GM18870 (cell line): ENCODE results near the gene CLDN5.

Experiments used
- ATAC-seq: cut with Tn5 transposase; IDR thresholded peaks from one replicate; pipeline ENCODE4 v1.9.1; 2021; ENCODE audit warnings: moderate library complexity; ENCODE audit not compliant: unreplicated experiment

Gene CLDN5

DNA sequence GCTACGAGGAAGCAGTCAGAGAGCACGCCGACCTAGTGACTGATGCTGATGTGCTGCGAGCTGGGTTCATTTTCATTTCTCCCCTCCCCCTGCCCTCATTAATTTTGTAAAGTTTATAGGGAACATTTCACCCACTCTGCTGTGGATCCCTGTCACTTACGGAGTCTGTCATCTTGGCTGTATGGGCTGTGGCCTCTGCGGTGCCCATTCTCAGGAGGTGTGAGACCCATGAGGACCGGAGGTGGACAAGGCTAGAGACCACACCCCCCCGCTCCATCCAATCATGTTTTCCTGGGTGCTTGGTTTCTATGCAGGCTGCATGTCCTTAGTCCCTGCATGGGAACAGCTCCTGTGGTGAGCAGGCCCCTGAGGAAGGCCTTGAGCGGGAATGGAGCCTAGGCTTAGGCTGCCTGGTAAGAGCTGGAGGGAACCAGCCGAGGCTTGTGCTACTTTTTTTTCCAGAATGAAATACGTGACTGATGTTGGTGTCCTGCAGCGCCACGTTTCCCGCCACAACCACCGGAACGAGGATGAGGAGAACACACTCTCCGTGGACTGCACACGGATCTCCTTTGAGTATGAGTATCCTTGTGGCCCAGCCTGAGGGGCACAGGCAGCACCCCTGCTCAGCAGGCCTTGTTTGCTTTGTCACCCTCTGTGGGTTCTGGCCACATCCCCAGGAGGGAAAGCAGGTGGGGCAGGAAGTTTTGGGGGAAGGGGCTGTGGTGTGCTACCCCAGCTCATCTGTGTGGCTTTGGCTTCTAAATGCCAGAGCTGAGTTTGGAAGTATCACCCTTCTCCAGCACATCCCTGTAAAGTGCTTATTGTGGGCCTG, 19.1 kb downstream of the CLDN5 start:
- ATAC-seq, result no peak

DNA sequence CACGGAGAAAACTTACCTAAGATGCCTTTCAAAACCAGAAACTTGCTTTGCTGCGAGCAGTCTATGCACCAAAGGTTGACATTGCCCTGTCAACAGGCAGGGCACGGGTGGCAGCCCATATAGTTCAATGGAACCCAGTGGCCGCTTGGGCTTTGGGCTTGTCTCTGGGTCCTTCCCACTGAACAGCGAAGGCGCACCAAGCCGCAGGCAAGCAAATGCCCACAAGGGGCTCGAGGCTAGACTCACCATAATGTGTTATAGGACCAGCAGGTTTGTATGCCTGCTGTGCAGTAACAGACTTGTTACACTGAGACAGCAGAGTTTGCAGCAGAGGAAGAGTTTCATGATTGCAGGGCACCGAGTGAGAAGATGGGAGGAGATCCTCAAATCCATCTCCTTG, 20.3 kb downstream of the CLDN5 start:
- ATAC-seq, result no peak

DNA sequence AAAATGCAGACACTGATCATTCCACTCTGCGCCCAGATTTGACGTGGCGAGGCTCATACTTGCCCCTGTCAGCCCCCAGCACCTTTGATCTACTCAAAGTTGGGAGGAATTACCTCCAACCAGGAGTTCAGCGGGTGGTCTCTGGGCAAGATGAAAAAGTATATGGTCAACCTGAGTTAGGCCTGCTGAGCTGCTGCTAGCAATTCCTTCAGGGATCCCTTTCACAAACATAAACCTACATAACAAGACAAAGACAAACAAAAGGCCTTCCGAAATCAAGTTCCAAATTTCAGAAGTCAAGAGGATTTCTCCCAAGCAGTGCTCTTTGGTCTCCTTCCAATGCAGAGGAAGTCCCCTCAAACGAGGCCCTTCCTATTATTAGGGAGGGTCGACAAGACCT, 20.8 kb downstream of the CLDN5 start:
- no peak for ATAC-seq

DNA sequence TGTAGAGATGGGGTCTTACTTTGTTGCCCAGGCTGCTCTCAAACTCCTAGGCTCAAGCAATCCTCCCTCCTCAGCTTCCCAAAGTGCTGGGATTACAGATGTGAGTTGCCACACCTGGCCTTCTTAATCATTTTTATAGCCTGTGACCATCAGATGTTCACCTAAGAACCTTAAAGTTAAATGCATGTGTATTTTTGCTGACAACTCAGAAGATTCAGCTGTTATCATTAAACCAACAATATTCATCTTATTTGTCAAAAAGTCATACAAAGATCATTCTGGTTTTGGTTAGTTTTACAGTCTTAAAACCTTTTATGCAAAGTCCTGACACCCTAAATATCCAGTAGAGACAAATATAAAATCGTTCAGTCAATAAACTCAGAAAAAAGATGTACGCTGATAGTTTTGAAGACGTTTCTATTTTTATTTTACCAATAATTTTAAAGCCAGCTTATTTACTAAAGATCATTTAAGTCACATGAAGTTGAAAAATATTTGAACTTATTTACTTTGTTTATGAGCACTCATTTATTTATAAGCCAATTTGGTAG, 22.2 kb downstream of the CLDN5 start:
- no peak for ATAC-seq

DNA sequence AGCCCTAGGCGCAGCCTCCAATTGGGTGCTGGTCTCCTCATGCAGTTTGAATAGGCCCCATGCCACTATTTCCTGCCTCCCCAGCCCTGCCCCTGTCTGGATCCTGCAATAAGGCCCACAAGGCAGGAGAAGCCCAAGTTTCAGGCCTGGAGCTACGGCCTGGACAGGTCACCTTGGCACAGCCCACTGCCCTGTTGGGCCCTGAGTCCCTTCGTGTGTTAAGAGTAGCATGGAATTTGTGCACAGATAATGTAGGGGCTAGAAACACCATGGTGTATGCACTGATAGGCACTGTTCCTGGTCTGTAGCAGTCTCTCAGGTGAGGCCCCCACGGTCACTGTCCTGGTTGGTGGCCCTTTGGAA, 24.3 kb downstream of the CLDN5 start:
- no peak for ATAC-seq

DNA sequence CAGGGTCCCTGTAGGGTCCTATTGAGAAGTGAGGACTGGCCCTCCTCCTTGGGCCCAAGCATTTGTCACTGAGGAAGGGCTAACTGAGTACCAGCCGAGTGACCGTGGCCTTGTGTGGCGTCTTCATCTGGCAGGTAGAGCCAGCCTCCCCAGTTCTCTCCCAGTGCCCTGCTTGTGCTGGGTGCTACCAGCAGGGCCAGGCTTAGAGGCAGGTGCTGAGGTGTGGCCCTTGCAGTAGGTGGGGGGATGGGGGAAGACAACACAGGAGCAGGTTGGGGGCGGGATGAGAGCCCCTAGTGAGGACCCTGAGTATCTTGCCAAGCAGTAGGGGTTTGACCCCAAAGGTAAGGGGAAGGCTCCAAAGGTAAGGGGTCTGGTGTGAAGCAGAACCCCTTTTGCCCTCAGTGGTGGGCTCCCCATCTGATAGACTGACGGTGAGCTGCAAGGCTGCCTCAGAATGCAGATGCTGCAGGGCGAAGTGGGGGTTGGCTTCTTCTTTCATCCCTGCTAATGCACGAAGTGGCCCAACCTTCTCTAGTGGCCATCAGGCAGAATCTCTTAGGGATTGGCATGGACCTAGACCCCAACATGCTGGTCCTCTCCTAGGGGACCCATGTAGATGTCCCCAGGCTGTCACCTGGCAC, 24.9 kb downstream of the CLDN5 start:
- no peak for ATAC-seq

DNA sequence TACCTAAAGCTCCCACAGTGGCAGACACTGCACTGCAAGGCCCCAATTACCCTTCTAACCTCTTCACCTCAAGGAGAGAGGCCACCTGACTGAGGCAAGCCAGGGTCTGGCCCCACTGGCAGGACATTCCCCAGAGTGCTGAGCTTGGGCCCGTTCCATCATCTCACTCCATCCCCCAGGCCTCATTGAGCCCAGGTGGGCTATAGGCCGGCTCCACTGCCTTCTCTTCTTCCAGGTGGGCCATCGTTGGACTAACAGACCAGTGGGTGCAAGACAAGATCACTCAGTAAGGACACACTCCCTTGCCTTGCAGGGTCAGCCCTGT, 25.4 kb downstream of the CLDN5 start:
- ATAC-seq, result no peak

DNA sequence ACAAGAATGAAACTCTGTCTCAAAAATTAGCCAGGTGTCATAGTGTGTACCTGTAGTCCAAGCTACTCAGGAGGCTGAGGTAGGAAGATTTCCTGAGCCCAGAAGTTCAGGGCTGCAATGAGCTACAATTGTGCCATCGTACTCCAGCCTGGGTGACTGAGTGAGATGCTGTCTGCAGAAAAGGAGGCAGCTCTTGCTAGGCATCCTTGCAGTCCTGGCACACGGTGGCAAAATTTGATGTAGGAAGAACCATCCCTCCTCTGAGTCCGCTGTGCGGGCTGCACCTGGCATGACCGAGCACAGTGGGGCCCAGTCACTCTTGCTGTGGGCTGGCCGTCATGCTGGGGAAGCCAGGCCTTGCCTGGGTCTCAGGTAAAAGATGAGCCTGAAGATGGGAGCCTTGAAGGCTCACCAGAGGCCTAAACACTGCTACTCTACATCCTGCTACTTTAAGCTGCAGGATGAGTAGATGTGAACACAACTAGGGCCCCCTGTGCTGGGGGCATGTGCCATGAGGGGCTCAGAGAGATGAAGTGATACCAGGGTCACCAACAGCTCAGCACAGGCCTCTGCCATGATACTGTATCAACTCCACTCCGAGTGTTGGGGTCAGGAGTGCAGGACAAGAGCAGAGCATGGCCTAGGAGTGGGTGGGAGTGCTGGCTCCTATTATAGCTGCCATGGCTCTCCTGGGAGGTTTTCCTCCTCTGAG, 25.9 kb downstream of the CLDN5 start:
- no peak for ATAC-seq

DNA sequence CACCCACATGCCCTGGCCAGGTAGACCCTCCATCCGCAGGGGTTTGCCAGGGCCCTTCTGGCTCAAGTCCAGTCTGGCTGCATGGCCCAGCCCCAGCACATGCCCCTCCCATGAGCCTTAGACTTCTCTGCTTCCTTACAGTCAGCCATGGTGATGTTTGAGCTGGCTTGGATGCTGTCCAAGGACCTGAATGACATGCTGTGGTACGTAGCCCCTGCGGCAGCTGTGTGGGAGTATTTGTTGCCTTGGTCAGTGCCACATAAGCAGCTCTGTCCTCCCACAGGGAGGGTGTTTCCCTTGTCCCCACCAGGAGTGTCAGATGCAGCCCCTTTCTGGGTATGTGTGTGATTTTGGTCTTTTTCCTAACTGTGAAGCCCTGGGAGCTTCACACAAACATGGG, 27.0 kb downstream of the CLDN5 start:
- ATAC-seq, result no peak

DNA sequence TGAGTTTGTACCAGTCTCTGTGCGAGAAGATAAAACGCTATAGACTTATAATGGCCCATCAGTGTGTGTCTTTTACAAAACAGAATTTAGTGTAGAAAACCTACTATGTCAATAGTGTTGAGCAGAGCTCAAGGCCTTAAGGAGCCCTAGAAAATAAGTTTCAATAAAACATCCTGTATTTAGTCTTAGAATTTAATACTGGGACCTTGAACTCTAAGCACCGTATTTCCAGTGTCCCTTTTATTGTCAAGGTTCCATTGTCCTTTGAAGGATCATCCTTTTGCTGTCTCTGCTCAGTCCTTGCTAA, 27.9 kb downstream of the CLDN5 start:
- ATAC-seq, result no peak

DNA sequence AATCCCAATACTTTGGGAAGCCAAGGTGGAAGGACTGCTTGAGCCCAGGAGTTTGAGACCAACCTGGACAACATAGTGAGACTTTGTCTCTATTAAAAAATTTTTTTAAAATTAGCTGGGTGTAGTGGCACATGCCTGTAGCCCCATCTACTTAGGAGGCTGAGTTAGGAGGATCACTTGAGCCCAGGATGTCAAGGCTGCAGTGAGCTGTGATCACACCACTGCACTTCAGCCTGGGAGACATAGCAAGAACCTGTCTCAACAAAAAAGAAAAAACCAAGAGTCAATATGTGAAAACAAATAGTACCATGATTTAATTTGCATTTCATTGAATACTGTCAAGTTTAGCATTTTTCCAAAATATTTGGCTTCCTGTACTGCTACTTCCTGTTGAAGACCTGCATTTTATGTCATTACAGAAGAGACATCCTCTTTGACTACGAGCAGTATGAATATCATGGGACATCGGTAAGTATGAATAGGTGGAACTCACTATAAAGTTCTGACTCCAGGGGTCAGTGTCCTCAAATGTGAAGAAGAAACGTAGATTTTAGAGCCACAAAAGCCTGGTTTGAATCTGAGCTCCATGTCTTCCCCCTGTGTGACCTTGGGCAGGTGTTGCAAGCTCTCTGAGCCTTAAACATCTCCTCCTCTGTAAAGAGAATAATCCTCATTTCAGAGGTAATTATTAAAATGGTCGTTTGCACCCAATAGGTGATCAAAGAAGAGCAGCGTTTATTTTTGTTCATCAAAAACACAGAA, 28.5 kb downstream of the CLDN5 start:
- no peak for ATAC-seq

DNA sequence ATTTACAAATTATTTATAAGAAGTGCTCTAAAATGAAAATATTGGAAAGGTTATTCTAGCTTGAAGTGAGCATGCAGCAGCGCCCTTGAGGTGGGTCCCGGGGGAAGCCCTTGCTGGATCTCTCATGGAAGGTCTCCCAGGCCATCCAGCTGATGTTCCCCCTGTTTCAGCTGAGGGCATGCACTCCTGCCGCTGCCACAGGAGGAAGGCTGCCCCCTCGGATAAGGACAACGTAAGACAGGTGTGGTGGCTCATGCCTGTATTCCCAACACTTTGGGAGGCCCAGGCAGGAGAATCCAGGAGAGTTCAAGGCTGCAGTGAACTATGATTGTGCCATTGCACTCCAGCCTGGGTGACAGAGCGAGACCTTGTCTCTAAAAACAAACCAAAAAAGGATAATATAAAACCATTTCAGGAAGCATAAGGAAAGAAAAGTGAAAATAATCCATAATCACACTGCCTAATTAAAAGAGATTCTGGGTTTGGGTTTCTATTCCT, 29.5 kb downstream of the CLDN5 start:
- ATAC-seq, result no peak

DNA sequence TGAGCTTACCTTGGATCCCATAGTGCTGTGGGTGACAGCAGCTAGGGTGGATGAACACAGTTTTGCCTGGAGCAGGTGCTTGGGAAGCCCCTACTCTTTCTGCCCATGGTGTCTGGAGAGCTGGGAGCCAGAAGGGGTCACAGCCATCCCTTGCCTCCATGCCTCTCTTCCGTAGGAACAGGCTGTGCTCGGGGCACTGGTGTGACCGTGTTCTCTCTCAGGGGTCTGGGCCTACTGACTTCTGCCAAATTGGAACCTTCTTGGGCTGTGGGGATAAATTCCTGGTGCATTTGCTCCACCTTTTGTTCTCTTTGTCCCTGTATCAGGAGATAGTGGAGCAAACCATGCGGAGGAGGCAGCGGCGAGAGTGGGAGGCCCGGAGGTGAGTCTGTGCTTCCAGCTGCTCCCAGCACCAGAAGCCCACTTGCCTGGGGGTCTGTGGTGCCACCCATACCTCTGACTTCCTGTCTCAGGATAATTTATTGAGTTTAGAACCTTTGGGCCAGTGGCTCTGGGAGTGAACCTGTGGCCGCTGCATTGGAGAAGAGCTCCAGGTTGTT, 30.1 kb downstream of the CLDN5 start:
- no peak for ATAC-seq

DNA sequence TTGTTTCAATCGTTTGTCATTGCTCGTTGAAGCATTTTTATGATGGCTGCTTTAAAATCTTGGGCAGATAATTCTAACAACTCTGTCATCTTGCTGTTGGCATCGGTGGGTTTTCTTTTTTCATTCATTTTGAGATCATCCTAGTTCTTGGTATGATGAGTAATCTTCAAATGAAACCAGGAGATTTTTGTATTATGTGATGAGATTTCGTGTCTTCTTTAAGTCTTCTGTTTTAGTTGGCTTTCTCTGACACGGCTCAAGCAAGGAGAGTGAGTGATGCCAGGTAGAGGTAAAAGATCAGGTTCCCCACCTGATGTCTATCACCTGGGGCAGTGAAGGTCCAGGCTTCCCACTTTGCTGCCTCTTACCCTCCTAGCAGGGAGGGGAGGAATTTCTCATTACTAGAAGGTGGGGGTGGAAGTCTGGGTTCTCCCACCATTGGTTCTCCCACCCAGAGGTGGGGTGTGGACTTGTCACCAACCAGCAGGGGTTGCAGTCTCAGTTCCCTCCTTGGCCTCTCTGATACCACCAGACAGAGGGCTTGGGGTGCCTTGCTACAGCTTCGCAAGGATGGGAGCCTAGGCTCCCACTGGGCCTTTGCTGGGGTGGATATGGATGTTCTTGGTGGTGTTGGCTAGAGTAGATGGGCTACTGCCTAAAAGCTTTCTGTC, 31.6 kb downstream of the CLDN5 start:
- no peak for ATAC-seq

DNA sequence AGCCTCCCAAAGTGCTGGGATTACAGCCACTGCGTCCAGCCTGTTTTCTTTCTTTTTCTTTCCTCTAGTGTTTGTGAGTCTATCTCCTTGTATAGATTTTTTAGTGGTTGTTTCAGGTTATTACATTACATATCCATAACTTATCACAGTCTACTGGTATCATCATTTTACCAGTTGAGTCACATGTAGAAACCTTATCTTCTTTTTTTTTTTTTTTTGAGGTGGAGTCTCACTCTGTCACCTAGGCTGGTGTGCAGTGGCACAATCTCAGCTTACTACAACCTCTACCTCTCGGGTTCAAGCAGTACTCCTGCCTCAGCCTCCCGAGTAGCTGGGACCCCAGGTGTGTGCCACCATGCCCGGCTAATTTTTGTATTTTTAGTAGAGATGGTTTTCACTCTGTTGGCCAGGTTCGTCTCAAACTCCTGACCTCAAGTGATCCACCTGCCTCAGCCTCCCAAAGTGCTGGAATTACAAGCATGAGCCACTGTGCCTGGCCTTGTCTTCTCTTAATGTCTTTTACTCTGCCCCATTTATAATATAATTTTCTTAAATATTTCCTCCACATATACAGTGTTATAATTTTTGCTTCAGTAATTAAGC, 33.5 kb downstream of the CLDN5 start:
- no peak for ATAC-seq

DNA sequence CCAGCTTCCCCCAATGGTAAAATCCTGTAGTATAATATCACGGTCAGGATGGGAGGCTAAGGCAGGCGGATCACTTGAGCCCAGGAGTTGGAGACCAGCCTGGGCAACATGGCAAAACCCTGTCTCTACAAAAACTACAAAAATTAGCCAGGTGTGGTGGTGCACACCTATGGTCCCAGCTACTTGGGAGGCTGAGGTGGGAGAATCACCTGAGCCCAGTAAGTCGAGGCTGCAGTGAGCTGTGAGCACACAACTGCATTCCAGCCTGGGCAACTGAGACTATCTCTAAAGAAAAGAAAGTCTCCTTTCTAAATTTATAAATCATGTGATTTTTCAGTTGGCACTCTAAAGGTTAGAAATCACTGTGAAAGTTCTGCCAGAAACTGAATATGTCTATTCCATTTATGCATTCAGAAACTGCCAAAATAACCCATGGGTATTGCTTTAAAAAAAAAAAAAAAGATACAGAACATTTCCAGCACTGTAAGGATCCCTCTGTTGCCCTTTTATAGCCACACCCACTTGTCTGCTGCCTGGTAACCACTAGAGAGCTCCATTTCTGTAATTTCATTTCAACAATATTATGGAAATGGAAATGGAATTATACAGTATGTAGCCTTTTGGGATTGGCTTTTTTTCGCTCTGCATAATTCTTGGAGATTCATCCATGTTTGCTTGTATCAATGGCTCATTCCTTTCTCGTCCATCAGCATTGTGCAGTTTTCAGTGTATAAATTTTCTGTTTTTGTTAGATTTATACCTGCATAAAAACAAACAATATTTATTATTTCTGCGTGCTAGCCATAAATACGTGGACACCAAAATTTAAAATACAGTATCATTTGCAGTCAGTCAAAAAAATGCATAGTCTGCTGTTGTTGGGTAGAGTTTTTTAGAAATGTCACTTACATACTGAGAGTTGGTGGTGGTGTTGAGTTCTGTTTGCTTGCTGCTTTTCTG, 35.0 kb downstream of the CLDN5 start:
- no peak for ATAC-seq

DNA sequence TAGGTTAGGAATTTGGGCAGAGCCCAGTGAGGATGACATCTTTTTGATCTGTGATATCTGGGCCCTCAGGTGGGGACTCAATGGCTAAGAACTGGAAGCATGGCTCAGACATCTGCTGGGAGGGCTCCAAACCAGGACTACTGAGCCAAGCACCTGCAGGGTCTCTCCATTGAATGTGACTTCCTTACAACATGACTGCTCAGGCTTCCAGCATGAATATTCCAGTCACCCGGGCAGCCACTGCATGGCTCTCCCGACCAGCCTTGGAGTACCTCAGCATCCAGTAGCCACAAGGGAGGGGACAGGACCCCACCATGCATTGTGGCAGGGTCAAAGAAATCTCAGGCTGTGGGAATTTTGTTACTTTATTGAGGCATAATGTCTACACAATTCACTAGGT, 35.9 kb downstream of the CLDN5 start:
- ATAC-seq, result no peak

DNA sequence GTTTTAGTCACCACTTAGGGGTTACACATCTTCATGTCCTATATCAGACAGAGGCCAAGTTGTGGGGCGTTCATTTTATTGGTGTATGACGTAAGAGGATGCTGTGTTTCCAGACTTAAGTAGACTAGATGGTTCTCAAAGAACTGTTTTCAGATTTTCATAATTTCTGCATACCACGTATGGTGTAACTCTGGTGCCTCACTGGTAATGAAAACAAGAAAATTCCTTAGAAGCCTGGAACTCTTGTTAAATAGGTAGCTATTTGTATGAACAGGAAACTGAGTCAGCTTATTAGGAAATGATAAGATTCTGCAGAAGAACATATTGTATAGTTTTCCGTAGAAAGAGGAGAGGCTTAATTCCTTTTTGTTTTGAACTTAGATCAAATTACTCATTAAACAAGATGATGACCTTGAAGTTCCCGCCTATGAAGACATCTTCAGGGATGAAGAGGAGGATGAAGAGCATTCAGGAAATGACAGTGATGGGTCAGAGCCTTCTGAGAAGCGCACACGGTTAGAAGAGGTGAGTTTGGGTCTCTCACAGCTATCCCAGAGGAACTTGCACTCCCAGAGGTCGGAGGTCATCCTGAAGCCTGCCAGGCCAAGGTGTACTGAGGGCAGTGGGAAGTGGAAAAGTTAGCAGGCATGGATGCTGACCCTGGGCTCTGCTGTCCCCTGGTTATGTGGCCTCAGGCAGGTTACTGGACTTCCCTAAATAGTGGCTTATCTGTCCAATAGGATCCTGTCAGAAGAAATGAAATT, 40.5 kb downstream of the CLDN5 start:
- no peak for ATAC-seq
